Endothelial cell of umbilical vein (primary cell): ENCODE data around the gene COL23A1. TPM values are rescaled to one million over a fixed set of nuclear protein-coding genes. Genes with fewer than 3 reads are reported as not detected.

Source experiments
- BruUV-seq: library from RNA; stranded (reverse); fragments of 400-500 nt; replicated peaks from 2 replicates; lab custom pipeline; 2021; lab: Mats Ljungman, UMichigan
- CTCF ChIA-PET: fragments of 300-600, 350-600 bp; sonication (Branson Sonifier 250); formaldehyde crosslinking; loops from one replicate; lab custom pipeline; 2021; ENCODE audit warnings: antibody characterized with exemption, inconsistent platforms; lab: Charles Lee
- POLR2A ChIA-PET: fragments of 300-600, 350-600 bp; sonication (Branson Sonifier 250); formaldehyde crosslinking; loops from one replicate; lab custom pipeline; 2021; ENCODE audit warnings: antibody characterized with exemption, inconsistent platforms; lab: Charles Lee
- DNase-seq: peaks from one replicate; pipeline ENCODE4 v3.0.0-alpha.2; 2011; ENCODE audit warnings: low read depth, low spot score
- FAIRE-seq: peaks from 2 replicates; lab custom pipeline; 2011; peaks lifted over from hg19 to GRCh38; lab: Jason Lieb, UNC
- H2AFZ ChIP-seq: 2 replicates; pipeline ENCODE4 v1.6.0; 2012; ENCODE audit warnings: low read depth, low read length, control low read depth, inconsistent platforms
- H3K27ac ChIP-seq: 2 replicates; pipeline ENCODE4 v1.5.1; 2011; ENCODE audit warnings: low read depth, mild to moderate bottlenecking, control low read depth, low read length, moderate library complexity; ENCODE audit not compliant: insufficient read depth
- H3K27me3 ChIP-seq, 2 experiments: 2 replicates each; pipeline versions ENCODE4 v1.6.0 to v1.6.1; 2011; ENCODE audit warnings: low read length in 2 of 2, mixed read lengths in 1 of 2; ENCODE audit not compliant: control insufficient read depth in 2 of 2, insufficient read depth in 2 of 2
- H3K36me3 ChIP-seq, 2 experiments: 2 replicates in 1 of 2; 3 replicates in 1 of 2; pipeline ENCODE4 v1.5.1; 2011; ENCODE audit warnings: low read length in 2 of 2, mild to moderate bottlenecking in 1 of 2, moderate library complexity in 1 of 2; ENCODE audit not compliant: control insufficient read depth in 2 of 2, insufficient read depth in 2 of 2; ENCODE audit errors: extremely low read depth in 1 of 2
- H3K4me1 ChIP-seq: 3 replicates; pipeline ENCODE4 v1.5.1; 2011; ENCODE audit warnings: mild to moderate bottlenecking, low read length; ENCODE audit not compliant: control insufficient read depth, insufficient read depth; ENCODE audit errors: extremely low read depth
- H3K4me2 ChIP-seq: 2 replicates; pipeline ENCODE4 v1.6.1; 2011; ENCODE audit warnings: low read length, control low read depth, mixed read lengths; ENCODE audit not compliant: insufficient read depth
- H3K4me3 ChIP-seq, 3 experiments: fragments of 200-600 bp in 1 of 3; sonication (generic), shearing (Covaris generic) in 1 of 3; replicated peaks in 1 of 3; 2 replicates each; pipeline ENCODE4 v1.5.1; 2011 to 2016; ENCODE audit warnings: control low read depth in 3 of 3, low read length in 3 of 3, mild to moderate bottlenecking in 2 of 3, inconsistent platforms in 1 of 3, low read depth in 1 of 3, moderate library complexity in 1 of 3; ENCODE audit not compliant: insufficient read depth in 1 of 3
- H3K79me2 ChIP-seq: 2 replicates; pipeline ENCODE4 v1.6.0; 2012; ENCODE audit warnings: low read length, inconsistent platforms; ENCODE audit not compliant: control insufficient read depth, insufficient read depth
- H3K9ac ChIP-seq: replicated peaks from 2 replicates; pipeline ENCODE3; 2011; ENCODE audit warnings: low read length, control low read depth; ENCODE audit not compliant: insufficient read depth; ENCODE audit errors: extremely low read depth
- H3K9me1 ChIP-seq: replicated peaks from 3 replicates; pipeline ENCODE4 v1.6.0; 2011; ENCODE audit warnings: mild to moderate bottlenecking, low read length; ENCODE audit not compliant: control insufficient read depth, insufficient read depth; ENCODE audit errors: extremely low read depth
- H3K9me3 ChIP-seq: replicated peaks from 2 replicates; pipeline ENCODE4 v1.5.1; 2012; ENCODE audit warnings: low read length, inconsistent platforms; ENCODE audit not compliant: control insufficient read depth, insufficient read depth
- H4K20me1 ChIP-seq: replicated peaks from 2 replicates; pipeline ENCODE3; 2011; ENCODE audit warnings: mild to moderate bottlenecking, low read length; ENCODE audit not compliant: control insufficient read depth, insufficient read depth; ENCODE audit errors: extremely low read depth
- CTCF ChIP-seq, 2 donors: IDR thresholded peaks; 1 replicate in 1 of 2; 2 replicates in 1 of 2; pipeline ENCODE4 v1.5.1; 2011; ENCODE audit warnings: low read length in 2 of 2, mild to moderate bottlenecking in 2 of 2, moderate library complexity in 2 of 2, control low read depth in 1 of 2, inconsistent platforms in 1 of 2, low read depth in 1 of 2; ENCODE audit not compliant: insufficient read depth in 1 of 2; ENCODE audit errors: extremely low read depth in 1 of 2
- EZH2 ChIP-seq: IDR thresholded peaks from 2 replicates; pipeline ENCODE4 v1.6.1; 2012; ENCODE audit warnings: borderline replicate concordance, low read depth, mild to moderate bottlenecking, moderate library complexity, low read length, inconsistent platforms; ENCODE audit not compliant: severe bottlenecking
- FOS ChIP-seq: IDR thresholded peaks from 2 replicates; pipeline ENCODE4 v1.6.1; 2011; ENCODE audit warnings: mild to moderate bottlenecking, low read length, moderate library complexity, borderline replicate concordance; ENCODE audit not compliant: insufficient read depth
- GATA2 ChIP-seq: IDR thresholded peaks from 2 replicates; pipeline ENCODE4 v1.7.0; 2011; ENCODE audit warnings: low read depth, mild to moderate bottlenecking, moderate library complexity, mixed read lengths, low read length; ENCODE audit not compliant: insufficient read length, insufficient read depth
- JUN ChIP-seq: IDR thresholded peaks from 2 replicates; pipeline ENCODE4 v1.6.1; 2011; ENCODE audit warnings: borderline replicate concordance, low read depth; ENCODE audit not compliant: insufficient read length, insufficient read depth
- MAX ChIP-seq: IDR thresholded peaks from 2 replicates; pipeline ENCODE4 v1.6.1; 2011; ENCODE audit not compliant: insufficient read depth, insufficient read length
- MYC ChIP-seq: IDR thresholded peaks from one replicate; pipeline ENCODE4 v1.6.1; 2011; ENCODE audit warnings: mild to moderate bottlenecking, low read depth, low read length
- POLR2A ChIP-seq: IDR thresholded peaks from 2 replicates; pipeline ENCODE4 v1.6.1; 2012; ENCODE audit warnings: low read depth, mild to moderate bottlenecking, control low read depth, low read length
- POLR2AphosphoS5 ChIP-seq: IDR thresholded peaks from 2 replicates; pipeline ENCODE4 v1.6.1; 2012; ENCODE audit warnings: low read depth, mild to moderate bottlenecking, control low read depth, low read length, moderate library complexity; ENCODE audit not compliant: insufficient read depth
- dilution Hi-C: fragments of 300-500 bp; cut with MboI; formaldehyde crosslinking; loops from one replicate; pipeline ENCODE4 v1.15.0; 2019; ENCODE audit warnings: low sequenced_read_pairs; ENCODE audit not compliant: extremely low pct_ligation_motif_present
- intact Hi-C: fragments of 100-400 bp; cut with micrococcal nuclease; formaldehyde crosslinking; loops from one replicate; pipeline ENCODE4 v1.10.0; 2022
- polyA plus RNA-seq, 4 experiments: library from polyadenylated mRNA; depleted of rRNA in 3 of 4; stranded (reverse) in 3 of 4; unstranded in 1 of 4; fragments of >200 nt; gene quantifications; 2 replicates each; pipeline versions ENCODE4 v1.2.1 to v1.2.3, GENCODE V29; 2011 to 2012; ENCODE audit warnings: missing spikeins in 1 of 4
- total RNA-seq: library from RNA; stranded (reverse); gene quantifications from 2 replicates; pipeline ENCODE4 v1.2.3, GENCODE V29; 2021

COL23A1 gene
- total and polyA plus RNA-seq, 2 donors (not counting 3 experiments of a cell fraction or from before 2014, with no cell fraction given) = not detected

- no peaks in the 10 kb centered on the region for H3K9me1 ChIP-seq
- no peak for FAIRE-seq
- H3K4me1 ChIP-seq = no peaks in the 10 kb centered on the region
- H3K27me3 ChIP-seq = no peaks in the 10 kb centered on the region
- H3K36me3 ChIP-seq = no peaks in the 10 kb centered on the region
- H3K79me2 ChIP-seq = no peaks in the 10 kb centered on the region
- CTCF ChIA-PET = no interaction called here
- H3K9me3 ChIP-seq = no peaks in the 10 kb centered on the region
- TF ChIP-seq POLR2A = no peak
- TF ChIP-seq POLR2AphosphoS5 = no peak
- TF ChIP-seq CTCF (IDR thresholded peaks at IDR 0.05; ENCODE audit: extremely low read depth in 1 of 2, insufficient read depth in 1 of 2, low read depth in 1 of 2, low read length in 2 of 2) = no peak
- TF ChIP-seq MYC = no peak
- no peak for TF ChIP-seq JUN
- no peak for TF ChIP-seq FOS
- no peak for TF ChIP-seq EZH2
- no peak for TF ChIP-seq GATA2
- no peak for TF ChIP-seq MAX
- no peak for DNase-seq
- dilution Hi-C loops = no loop called here
- H4K20me1 ChIP-seq = no peaks in the 10 kb centered on the region
- POLR2A ChIA-PET = no interaction called here
- H3K4me3 ChIP-seq = no peak overlapping the region
- intact Hi-C loops = no loop called here
- no peak overlapping the region for H3K27ac ChIP-seq
- no peak overlapping the region for H3K9ac ChIP-seq
- no TSS peak for BruUV-seq
- no peak overlapping the region for H2AFZ ChIP-seq
- H3K4me2 ChIP-seq = no peak overlapping the region
Observed at GRCh38 chr5:178530526-178530925, 59.7 kb downstream of the COL23A1 start.
